HG02571 (cell line): Measurements from ENCODE around the gene TSPAN18.

Source experiments
- ATAC-seq: cut with Tn5 transposase; IDR thresholded peaks from one replicate; pipeline ENCODE4 v1.9.1; 2021; ENCODE audit warnings: mild to moderate bottlenecking, moderate library complexity; ENCODE audit not compliant: unreplicated experiment

The TSPAN18 gene

GRCh38 chr11:44726283-44727113 lies at the start of gene TSPAN18:
Gene TSPAN18 (plus strand): TSS chr11:44726962. CDS start chr11:44906417, 179,455 bp downstream.
- peak; percentile 70 for ATAC-seq

GRCh38 chr11:44680982-44681597 lies 45.7 kb upstream of the TSPAN18 start:
- ATAC-seq: no peak

GRCh38 chr11:44681698-44682097 lies 45.1 kb upstream of the TSPAN18 start:
- no peak for ATAC-seq

- no peak for ATAC-seq
Observed at GRCh38 chr11:44684859-44685281, 41.9 kb upstream of the TSPAN18 start.

- no peak for ATAC-seq
Observed at GRCh38 chr11:44687388-44687787, 39.4 kb upstream of the TSPAN18 start.

GRCh38 chr11:44689265-44689664 lies 37.5 kb upstream of the TSPAN18 start:
- ATAC-seq: no peak

GRCh38 chr11:44690651-44691050 lies 36.1 kb upstream of the TSPAN18 start:
- ATAC-seq: no peak

- ATAC-seq: no peak
Observed at GRCh38 chr11:44692460-44692859, 34.3 kb upstream of the TSPAN18 start.

- no peak for ATAC-seq
Observed at GRCh38 chr11:44693654-44694119, 33.1 kb upstream of the TSPAN18 start.

GRCh38 chr11:44694443-44694842 lies 32.3 kb upstream of the TSPAN18 start:
- ATAC-seq: no peak

GRCh38 chr11:44695169-44695833 lies 31.5 kb upstream of the TSPAN18 start:
- no peak for ATAC-seq

GRCh38 chr11:44698252-44698912 lies 28.4 kb upstream of the TSPAN18 start:
- no peak for ATAC-seq

- no peak for ATAC-seq
Observed at GRCh38 chr11:44699497-44700408, 27.0 kb upstream of the TSPAN18 start.

- ATAC-seq: no peak
Observed at GRCh38 chr11:44701276-44701675, 25.5 kb upstream of the TSPAN18 start.

- ATAC-seq: no peak
Observed at GRCh38 chr11:44702889-44703288, 23.9 kb upstream of the TSPAN18 start.

- ATAC-seq: no peak
Observed at GRCh38 chr11:44707094-44707493, 19.7 kb upstream of the TSPAN18 start.

- no peak for ATAC-seq
Observed at GRCh38 chr11:44708009-44708408, 18.8 kb upstream of the TSPAN18 start.

- ATAC-seq: no peak
Observed at GRCh38 chr11:44708523-44709280, 18.1 kb upstream of the TSPAN18 start.

GRCh38 chr11:44709281-44709562 lies 17.5 kb upstream of the TSPAN18 start:
- no peak for ATAC-seq

GRCh38 chr11:44709966-44710365 lies 16.8 kb upstream of the TSPAN18 start:
- ATAC-seq: no peak
